Neural cell (in vitro differentiated cells): ENCODE measurements around the gene TFE3.

Experiments used
- CTCF ChIP-seq: fragments of 450-650 bp; IDR thresholded peaks from 2 replicates; pipeline ENCODE4 v1.5.1; 2014; ENCODE audit warnings: antibody characterized with exemption, mild to moderate bottlenecking, moderate library complexity; ENCODE audit not compliant: poor library complexity, severe bottlenecking
- EP300 ChIP-seq: fragments of 450-650 bp; conservative IDR thresholded peaks from 2 replicates; pipeline ENCODE4 v1.6.1; 2014; ENCODE audit warnings: antibody characterized with exemption, mild to moderate bottlenecking, moderate library complexity; ENCODE audit not compliant: poor library complexity, severe bottlenecking
- POLR2AphosphoS5 ChIP-seq: IDR thresholded peaks from 2 replicates; pipeline ENCODE4 v1.6.1; 2012
- RAD21 ChIP-seq: fragments of 450-650 bp; conservative IDR thresholded peaks from 2 replicates; pipeline ENCODE4 v1.6.1; 2014; ENCODE audit warnings: antibody characterized with exemption, mild to moderate bottlenecking, moderate library complexity

GRCh38 chrX:48981178-48981577 lies 62.0 kb downstream of the TFE3 start:
- TF ChIP-seq RAD21, result no peak
- TF ChIP-seq CTCF, result no peak
- TF ChIP-seq EP300, result no peak
- TF ChIP-seq POLR2AphosphoS5, result no peak
